GM19372 (cell line): ENCODE measurements around the gene ALPG.
"Not testable (repeated sequence)": the region's sequence is repeated elsewhere in the genome, so short reads cannot be mapped to it uniquely, and the experiment has no call there.

ENCODE experiments used
- ATAC-seq: cut with Tn5 transposase; IDR thresholded peaks from one replicate; pipeline ENCODE4 v1.9.1; 2021; ENCODE audit warnings: mild to moderate bottlenecking, low read depth, moderate library complexity; ENCODE audit not compliant: unreplicated experiment

Gene ALPG

GRCh38 chr2:232406556-232407310, at the start of gene ALPG:
TSS of gene ALPG (plus strand) at chr2:232406844. CDS start at chr2:232406895, 51 bp downstream.
- no peak for ATAC-seq

- no peak for ATAC-seq
Measured at GRCh38 chr2:232361646-232362045, 45.0 kb upstream of the ALPG start.

GRCh38 chr2:232362174-232362900, 44.3 kb upstream of the ALPG start:
- ATAC-seq = no peak

- not testable (repeated sequence) for ATAC-seq
Measured at GRCh38 chr2:232363064-232363783, 43.4 kb upstream of the ALPG start.

GRCh38 chr2:232363784-232364615, 42.6 kb upstream of the ALPG start:
- ATAC-seq = no peak

GRCh38 chr2:232364806-232365594, 41.6 kb upstream of the ALPG start:
- ATAC-seq = not testable (repeated sequence)

GRCh38 chr2:232365621-232366321, 40.9 kb upstream of the ALPG start:
- ATAC-seq = no peak

- ATAC-seq = not testable (repeated sequence)
Measured at GRCh38 chr2:232366461-232366860, 40.2 kb upstream of the ALPG start.

GRCh38 chr2:232367016-232367415, 39.6 kb upstream of the ALPG start:
- no peak for ATAC-seq

GRCh38 chr2:232367591-232368233, 38.9 kb upstream of the ALPG start:
- no peak for ATAC-seq

GRCh38 chr2:232368311-232368731, 38.3 kb upstream of the ALPG start:
- no peak for ATAC-seq

- no peak for ATAC-seq
Measured at GRCh38 chr2:232369126-232369951, 37.3 kb upstream of the ALPG start.

- ATAC-seq = not testable (repeated sequence)
Measured at GRCh38 chr2:232370007-232370406, 36.6 kb upstream of the ALPG start.

- no peak for ATAC-seq
Measured at GRCh38 chr2:232372231-232373208, 34.1 kb upstream of the ALPG start.

GRCh38 chr2:232374356-232374755, 32.3 kb upstream of the ALPG start:
- no peak for ATAC-seq

GRCh38 chr2:232375164-232375563, 31.5 kb upstream of the ALPG start:
- ATAC-seq = no peak
